GM12874 (cell line): ENCODE results near the gene RABL6.

Experiments used
- CTCF ChIP-seq: IDR thresholded peaks from 2 replicates; pipeline ENCODE4 v1.5.1; 2011; ENCODE audit warnings: low read depth, mild to moderate bottlenecking, control low read depth, low read length, moderate library complexity; ENCODE audit not compliant: insufficient read depth

Gene RABL6

GRCh38 chr9:136821826-136822544, 14.2 kb downstream of the RABL6 start:
- TF ChIP-seq CTCF = no peak

GRCh38 chr9:136823136-136824046, 15.6 kb downstream of the RABL6 start:
- no peak for TF ChIP-seq CTCF

GRCh38 chr9:136824496-136825225, 16.9 kb downstream of the RABL6 start:
- no peak for TF ChIP-seq CTCF

GRCh38 chr9:136825295-136826187, 17.8 kb downstream of the RABL6 start:
- TF ChIP-seq CTCF = no peak

- TF ChIP-seq CTCF = no peak
Measured at GRCh38 chr9:136826188-136826541, 18.4 kb downstream of the RABL6 start.

- TF ChIP-seq CTCF = no peak
Measured at GRCh38 chr9:136826703-136827582, 19.2 kb downstream of the RABL6 start.
